Middle frontal gyrus (tissue), 1 donor: ENCODE data around the gene SLC23A1.
"Not testable (repeated sequence)": the region's sequence is repeated elsewhere in the genome, so short reads cannot be mapped to it uniquely, and the experiment has no call there.

Experiments
- DNase-seq: peaks from one replicate; pipeline ENCODE4 v3.0.0-alpha.2; 2015; ENCODE audit warnings: low spot score; ENCODE audit errors: extremely low spot score

The SLC23A1 gene

GRCh38 chr5:139389701-139390638 is 6.9 kb upstream of the SLC23A1 start, which contains the start of gene MZB1:
MZB1 (minus strand) TSS chr5:139389913; CDS start chr5:139389856, 57 bp downstream.
- no peak for DNase-seq

GRCh38 chr5:139388198-139388821 is 5.2 kb upstream of the SLC23A1 start:
- no peak for DNase-seq

- no peak for DNase-seq
These were observed 4.6 kb upstream of the SLC23A1 start for GRCh38 chr5:139387611-139388197.

GRCh38 chr5:139386956-139387355 is 3.9 kb upstream of the SLC23A1 start:
- DNase-seq = not testable (repeated sequence)

- no peak for DNase-seq
These were observed 2.9 kb upstream of the SLC23A1 start for GRCh38 chr5:139386050-139386438.

- no peak for DNase-seq
These were observed 2.3 kb upstream of the SLC23A1 start for GRCh38 chr5:139385061-139386049.

GRCh38 chr5:139384591-139385051 is 1.5 kb upstream of the SLC23A1 start:
- no peak for DNase-seq

GRCh38 chr5:139383993-139384590 is 995 bp upstream of the SLC23A1 start:
- no peak for DNase-seq

GRCh38 chr5:139382807-139383206 is 290 bp downstream of the SLC23A1 start:
- no peak for DNase-seq

- no peak for DNase-seq
These were observed 998 bp downstream of the SLC23A1 start for GRCh38 chr5:139381837-139382761.

- no peak for DNase-seq
These were observed 3.3 kb downstream of the SLC23A1 start for GRCh38 chr5:139379626-139380449.

GRCh38 chr5:139378941-139379361 is 4.1 kb downstream of the SLC23A1 start:
- no peak for DNase-seq

- DNase-seq = no peak
These were observed 4.8 kb downstream of the SLC23A1 start for GRCh38 chr5:139378101-139378825.

GRCh38 chr5:139377226-139377625 is 5.9 kb downstream of the SLC23A1 start:
- no peak for DNase-seq

- DNase-seq = no peak
These were observed 6.7 kb downstream of the SLC23A1 start for GRCh38 chr5:139376364-139376763.

- DNase-seq = no peak
These were observed 8.2 kb downstream of the SLC23A1 start for GRCh38 chr5:139374909-139375308.
